H1 (cell line): ENCODE measurements around the gene REC8.

Experiments used
- JUND ChIP-seq: IDR thresholded peaks from 2 replicates; pipeline ENCODE4 v1.6.1; 2011; ENCODE audit warnings: mild to moderate bottlenecking, improper control_type of control experiment, low read length
- TBP ChIP-seq: IDR thresholded peaks from 2 replicates; pipeline ENCODE4 v1.6.1; 2011; ENCODE audit warnings: low read depth, low read length, improper control_type of control experiment

DNA sequence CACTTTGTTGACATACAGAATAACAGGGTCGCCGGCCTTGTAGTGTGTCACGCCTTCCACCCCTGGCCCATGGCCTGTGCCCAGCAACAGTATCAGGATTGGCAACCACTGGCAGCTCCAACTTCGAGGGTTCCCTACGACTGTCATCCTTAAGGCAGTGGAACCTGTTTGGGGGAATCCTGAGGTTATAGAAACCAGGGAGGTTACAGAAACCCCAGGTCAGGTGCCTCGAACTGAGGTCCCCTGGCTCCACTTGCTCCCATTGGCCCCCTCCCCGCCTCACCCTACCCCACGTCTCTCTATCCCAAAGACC, 22.9 kb downstream of the REC8 start:
- TF ChIP-seq TBP, result no peak
- no peak for TF ChIP-seq JUND
